ENCODE results near the gene AFAP1L2.

- TF ChIP-seq CTCF (IDR thresholded peaks at IDR 0.05; ENCODE audit: low read depth, low read length, poor library complexity, severe bottlenecking) (no peak), EZH2phosphoT487 (IDR thresholded peaks at IDR 0.05; ENCODE audit: borderline replicate concordance, low read length) (no peak)
Observed at GRCh38 chr10:114255227-114255626, 149.1 kb downstream of the AFAP1L2 start.
